BJ (cell line): ENCODE results near the gene GSTO1. TPM values are rescaled to one million over a fixed set of nuclear protein-coding genes. Genes with fewer than 3 reads are reported as not detected.

ENCODE experiments used
- CTCF ChIA-PET: fragments of 350-600 bp; formaldehyde crosslinking; extraction: SDS; loops from one replicate; lab custom pipeline; 2021; ENCODE audit warnings: antibody characterized with exemption, inconsistent platforms; lab: Yijun Ruan, JAX
- POLR2A ChIA-PET: fragments of 300-600 bp; sonication (Branson Sonifier 250); formaldehyde crosslinking; extraction: SDS; loops from one replicate; lab custom pipeline; 2021; ENCODE audit warnings: antibody characterized with exemption; lab: Charles Lee
- DNase-seq: peaks from one replicate; pipeline ENCODE4 v3.0.0-alpha.2; 2011; ENCODE audit warnings: low read depth
- H3K27me3 ChIP-seq: 2 replicates; pipeline ENCODE4 v1.6.0; 2011; ENCODE audit warnings: low read length; ENCODE audit not compliant: control insufficient read depth, insufficient read depth
- H3K36me3 ChIP-seq: 2 replicates; pipeline ENCODE4 v1.5.1; 2011; ENCODE audit warnings: low read length; ENCODE audit not compliant: control insufficient read depth, insufficient read depth
- H3K4me3 ChIP-seq: 2 replicates; pipeline ENCODE4 v1.5.1; 2011; ENCODE audit warnings: low read depth, mild to moderate bottlenecking, control low read depth, low read length
- CTCF ChIP-seq: IDR thresholded peaks from 2 replicates; pipeline ENCODE4 v1.5.1; 2011; ENCODE audit warnings: low read depth, mild to moderate bottlenecking, control low read depth, inconsistent platforms, low read length, moderate library complexity; ENCODE audit not compliant: insufficient read depth
- polyA plus RNA-seq: library from polyadenylated mRNA; depleted of rRNA; stranded (reverse); fragments of >200 nt; gene quantifications from 2 replicates; pipeline ENCODE4 v1.2.3, GENCODE V29; 2011

The GSTO1 gene
- polyA plus RNA-seq, 1 experiment, result 79.3 TPM

GRCh38 chr10:104304356-104304745, 49.7 kb downstream of the GSTO1 start:
- Histone ChIP-seq H3K27me3 (no peaks in the 10 kb centered on the region), H3K36me3 (no peaks in the 10 kb centered on the region), H3K4me3 (no peak overlapping the region)
- ChIA-PET CTCF (interaction anchor here (0.9 to 6.9 kb wide), 11 partner anchors 11 to 49 kb away, joined by 3 to 101 read pairs (median 11); partner anchors contain the start of genes CFAP58 and ITPRIP), POLR2A (no interaction called here)
- no peak for TF ChIP-seq CTCF
- DNase-seq, result no peak

- DNase-seq, result no peak
- POLR2A ChIA-PET, result interaction anchor here (0.5 kb wide), 1 partner anchor 38 kb away, joined by 10 read pairs; no protein-coding TSS in a partner anchor
- no peak overlapping the region for H3K4me3 ChIP-seq
- CTCF ChIA-PET, result interaction anchor here (0.8 to 6.9 kb wide), 13 partner anchors 12 to 61 kb away, joined by 3 to 101 read pairs (median 11); partner anchors contain the start of genes CFAP58 and ITPRIP
- H3K27me3 ChIP-seq, result no peaks in the 10 kb centered on the region
- TF ChIP-seq CTCF, result no peak
- no peaks in the 10 kb centered on the region for H3K36me3 ChIP-seq
Measured at GRCh38 chr10:104304927-104305326, 50.2 kb downstream of the GSTO1 start.

GRCh38 chr10:104306897-104307296, 52.2 kb downstream of the GSTO1 start:
- no peak for DNase-seq
- ChIA-PET POLR2A (no interaction called here), CTCF (interaction anchor here (1.1 to 6.9 kb wide), 8 partner anchors 10 to 42 kb away, joined by 3 to 101 read pairs (median 22); partner anchors contain the start of gene ITPRIP)
- H3K27me3 ChIP-seq, result no peaks in the 10 kb centered on the region
- no peak overlapping the region for H3K4me3 ChIP-seq
- H3K36me3 ChIP-seq, result no peaks in the 10 kb centered on the region
- no peak for TF ChIP-seq CTCF

GRCh38 chr10:104307576-104308438, 53.1 kb downstream of the GSTO1 start:
- Histone ChIP-seq H3K27me3 (no peaks in the 10 kb centered on the region), H3K36me3 (peaks cover 3% of the 10 kb centered on the region), H3K4me3 (no peak overlapping the region)
- ChIA-PET CTCF (interaction anchor here (0.8 to 6.9 kb wide), 8 partner anchors 9 to 46 kb away, joined by 3 to 101 read pairs (median 20); partner anchors contain the start of genes CFAP58 and ITPRIP), POLR2A (no interaction called here)
- no peak for DNase-seq
- TF ChIP-seq CTCF, result no peak

GRCh38 chr10:104308439-104308903, 53.8 kb downstream of the GSTO1 start:
- ChIA-PET POLR2A (no interaction called here), CTCF (interaction anchor here (4.1 to 6.9 kb wide), 3 partner anchors 15 to 42 kb away, joined by 30 to 101 read pairs (median 92); no protein-coding TSS in a partner anchor)
- TF ChIP-seq CTCF, result no peak
- H3K36me3 ChIP-seq, result peaks cover 10% of the 10 kb centered on the region
- no peaks in the 10 kb centered on the region for H3K27me3 ChIP-seq
- H3K4me3 ChIP-seq, result no peak overlapping the region
- no peak for DNase-seq
